Kidney (tissue), 14 donors: ENCODE measurements around the gene KDM3B. TPM values are rescaled to one million over a fixed set of nuclear protein-coding genes. Genes with fewer than 3 reads are reported as not detected.
A peak's percentile ranks its signal among the peaks of the same experiment; 100 is the strongest.

Experiments used
- DNase-seq, 5 donors: peaks; one replicate each; pipeline ENCODE4 v3.0.0-alpha.2; 2013 to 2020
- FAIRE-seq: peaks from 2 replicates; lab custom pipeline; 2012; peaks lifted over from hg19 to GRCh38; lab: Jason Lieb, UNC
- H3K27ac ChIP-seq, 2 donors: one replicate each; pipeline ENCODE4 v1.7.0; 2013; ENCODE audit warnings: low read depth in 2 of 2, low read length in 2 of 2, inconsistent platforms in 1 of 2
- H3K27me3 ChIP-seq: one replicate; pipeline ENCODE4 v1.7.1; 2013; ENCODE audit warnings: low read length, inconsistent platforms; ENCODE audit not compliant: control insufficient read depth, insufficient read depth
- H3K36me3 ChIP-seq, 3 donors: one replicate each; pipeline versions ENCODE4 v1.7.0 to v1.7.1; 2013; ENCODE audit warnings: low read length in 3 of 3, control low read depth in 1 of 3, inconsistent platforms in 1 of 3; ENCODE audit not compliant: insufficient read depth in 3 of 3, control insufficient read depth in 2 of 3
- H3K4me1 ChIP-seq, 3 donors: one replicate each; pipeline versions ENCODE4 v1.7.0 to v1.7.1; 2013; ENCODE audit warnings: low read length in 3 of 3, inconsistent platforms in 1 of 3, low read depth in 1 of 3; ENCODE audit not compliant: control insufficient read depth in 2 of 3, insufficient read depth in 2 of 3
- H3K4me3 ChIP-seq, 3 donors: one replicate each; pipeline versions ENCODE4 v1.7.0 to v1.8.1; 2013; ENCODE audit warnings: low read length in 3 of 3, control low read depth in 1 of 3, inconsistent platforms in 1 of 3
- H3K9ac ChIP-seq, 3 donors: one replicate each; pipeline versions ENCODE4 v1.7.0 to v1.7.1; 2013; ENCODE audit warnings: low read length in 3 of 3, control low read depth in 1 of 3, inconsistent platforms in 1 of 3
- H3K9me3 ChIP-seq, 3 donors: one replicate each; pipeline versions ENCODE4 v1.7.0 to v1.7.1; 2013; ENCODE audit warnings: low read length in 3 of 3, control low read depth in 1 of 3, inconsistent platforms in 1 of 3; ENCODE audit not compliant: control insufficient read depth in 2 of 3, insufficient read depth in 1 of 3
- intact Hi-C: fragments of 100-400 bp; cut with DNase I; formaldehyde crosslinking; loops from one replicate; pipeline ENCODE4 v1.11.1; 2022
- polyA plus RNA-seq: library from polyadenylated mRNA; stranded (reverse); fragments of 350-450 nt; fragmentation: Illumina TruSeq; extraction: RNeasy Lipid Tissue Mini Kit (QIAGEN cat#74804); gene quantifications from one replicate; pipeline ENCODE4 v1.2.3, GENCODE V29; 2014; ENCODE audit warnings: low read depth, low replicate concordance; ENCODE audit not compliant: insufficient read depth
- total RNA-seq: library from RNA; stranded (reverse); fragmentation: NEBNext Ultra II Directional; extraction: Animal tissue kit (Norgen Biotek cat#: 25700); gene quantifications from one replicate; pipeline ENCODE4 v1.2.1, GENCODE V29; 2021
- TF ChIP-seq, protein P1 (sequence below): IDR thresholded peaks from 3 replicates; pipeline ENCODE4 v1.5.1; 2012; ENCODE audit warnings: mild to moderate bottlenecking, moderate library complexity, borderline replicate concordance; ENCODE audit not compliant: insufficient read depth; ENCODE audit errors: extremely low read depth
- donor health status: control.
- donor health status: control.
- donor health status: control.
- donor health status: control.
- donor health status: control.
- donor health status: DM: yes; HTN: yes; CAD: no.
- donor health status: Normal renal cell carcinoma (clear cell type).

KDM3B gene
- total and polyA plus RNA-seq, 2 donors from 2014 or later, result 18.5 to 69.6 TPM

DNA sequence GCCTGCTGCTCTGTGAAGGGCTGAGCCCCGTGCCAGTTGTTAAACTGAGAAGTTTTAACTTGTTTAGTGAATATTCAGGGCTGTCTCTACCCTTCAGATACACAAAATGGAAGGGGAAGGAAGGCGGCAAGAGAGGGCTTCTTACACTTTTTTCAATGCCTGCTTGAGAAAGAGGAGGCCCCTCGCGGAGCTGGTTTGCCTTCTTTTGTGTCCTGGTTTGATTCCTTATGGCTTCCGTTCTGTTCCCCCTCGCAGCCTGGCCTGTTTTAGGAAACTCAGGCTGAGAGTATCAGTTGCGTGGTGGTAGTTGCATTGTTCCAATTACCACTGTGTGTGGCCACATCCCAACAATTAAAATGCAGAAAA lies 13.4 kb upstream of the KDM3B start:
- FAIRE-seq, result no peak

DNA sequence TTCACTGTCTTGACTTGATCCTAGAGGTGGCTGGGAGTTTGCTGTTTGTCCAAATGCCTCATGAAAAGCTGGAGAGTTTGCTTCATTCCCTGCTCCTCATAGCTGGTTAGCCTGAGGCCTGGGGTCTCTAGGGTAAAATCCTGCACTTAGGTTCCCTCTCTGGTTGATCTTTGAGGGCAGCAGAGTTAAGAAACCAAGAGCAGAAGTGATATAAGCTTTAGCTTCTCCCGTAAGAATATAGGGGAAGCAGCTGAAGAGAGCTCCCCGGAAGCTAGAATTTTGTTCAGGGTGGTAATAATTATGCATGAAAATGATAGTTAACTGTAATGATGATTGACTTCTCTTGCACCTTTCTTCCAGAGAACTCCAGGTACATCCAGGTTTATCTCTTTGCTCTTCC lies 13.0 kb upstream of the KDM3B start:
- DNase-seq (no peak), FAIRE-seq (no peak)
- H3K9ac ChIP-seq, result peak overlapping the region in 2 of 3 donors; percentile 76 to 86
- H3K4me3 ChIP-seq, result peak overlapping the region; percentile 84 to 96 (median 94)
- no peaks in the 10 kb centered on the region for H3K9me3 ChIP-seq
- TF ChIP-seq, protein P1, sequence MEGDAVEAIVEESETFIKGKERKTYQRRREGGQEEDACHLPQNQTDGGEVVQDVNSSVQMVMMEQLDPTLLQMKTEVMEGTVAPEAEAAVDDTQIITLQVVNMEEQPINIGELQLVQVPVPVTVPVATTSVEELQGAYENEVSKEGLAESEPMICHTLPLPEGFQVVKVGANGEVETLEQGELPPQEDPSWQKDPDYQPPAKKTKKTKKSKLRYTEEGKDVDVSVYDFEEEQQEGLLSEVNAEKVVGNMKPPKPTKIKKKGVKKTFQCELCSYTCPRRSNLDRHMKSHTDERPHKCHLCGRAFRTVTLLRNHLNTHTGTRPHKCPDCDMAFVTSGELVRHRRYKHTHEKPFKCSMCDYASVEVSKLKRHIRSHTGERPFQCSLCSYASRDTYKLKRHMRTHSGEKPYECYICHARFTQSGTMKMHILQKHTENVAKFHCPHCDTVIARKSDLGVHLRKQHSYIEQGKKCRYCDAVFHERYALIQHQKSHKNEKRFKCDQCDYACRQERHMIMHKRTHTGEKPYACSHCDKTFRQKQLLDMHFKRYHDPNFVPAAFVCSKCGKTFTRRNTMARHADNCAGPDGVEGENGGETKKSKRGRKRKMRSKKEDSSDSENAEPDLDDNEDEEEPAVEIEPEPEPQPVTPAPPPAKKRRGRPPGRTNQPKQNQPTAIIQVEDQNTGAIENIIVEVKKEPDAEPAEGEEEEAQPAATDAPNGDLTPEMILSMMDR, result no peak
- H3K27me3 ChIP-seq, result no peaks in the 10 kb centered on the region
- H3K36me3 ChIP-seq, result peaks cover 5 to 6% (median 5%) of the 10 kb centered on the region in 3 donors
- peak overlapping the region in 1 of 2 donors; percentile 99 for H3K27ac ChIP-seq
- intact Hi-C loops, result no loop called here
- peaks cover 0 to 11% (median 6%) of the 10 kb centered on the region in 3 donors for H3K4me1 ChIP-seq

More for the DNA sequence above, 13.4 kb upstream of the KDM3B start:
- H3K36me3 ChIP-seq, result peaks cover 5 to 6% (median 5%) of the 10 kb centered on the region in 3 donors
- peak overlapping the region; percentile 76 to 97 (median 97) for H3K9ac ChIP-seq
- TF ChIP-seq, protein P1, result no peak
- H3K27me3 ChIP-seq, result no peaks in the 10 kb centered on the region
- no peaks in the 10 kb centered on the region for H3K9me3 ChIP-seq
- intact Hi-C loops, result no loop called here
- peak overlapping the region; percentile 84 to 96 (median 94) for H3K4me3 ChIP-seq
- peak overlapping the region; percentile 99 for H3K27ac ChIP-seq
- peaks cover 0 to 11% (median 6%) of the 10 kb centered on the region in 3 donors for H3K4me1 ChIP-seq
- DNase-seq, result peak in 3 of 5 donors; percentile 34 to 71 (median 58)

- no peak overlapping the region for H3K9ac ChIP-seq
Observed at GRCh38 chr5:138340008-138340407, 12.5 kb upstream of the KDM3B start.

More at GRCh38 chr5:138340008-138340407, 12.5 kb upstream of the KDM3B start:
- Histone ChIP-seq H3K27me3 (no peaks in the 10 kb centered on the region), H3K4me3 (peak overlapping the region in 1 of 3 donors; percentile 96), H3K9me3 (no peaks in the 10 kb centered on the region), H3K4me1 (peaks cover 0 to 11% (median 6%) of the 10 kb centered on the region in 3 donors), H3K36me3 (peaks cover 5 to 6% (median 5%) of the 10 kb centered on the region in 3 donors), H3K27ac (no peak overlapping the region)
- intact Hi-C loops, result no loop called here
- DNase-seq (no peak), FAIRE-seq (no peak)
- TF ChIP-seq, protein P1, result no peak
